Bronchial epithelial cell (primary cell): ENCODE measurements around the gene BMF. TPM values are rescaled to one million over a fixed set of nuclear protein-coding genes. Genes with fewer than 3 reads are reported as not detected.

Experiments
- DNase-seq: peaks from one replicate; pipeline ENCODE4 v3.0.0-alpha.2; 2010; ENCODE audit warnings: low read depth
- FAIRE-seq: peaks from 2 replicates; lab custom pipeline; 2011; peaks lifted over from hg19 to GRCh38; lab: Jason Lieb, UNC
- H3K27me3 ChIP-seq: 2 replicates; pipeline ENCODE4 v1.5.1; 2011; ENCODE audit warnings: low read length; ENCODE audit not compliant: control insufficient read depth, insufficient read depth
- H3K36me3 ChIP-seq: 2 replicates; pipeline ENCODE4 v1.5.1; 2011; ENCODE audit warnings: low read length; ENCODE audit not compliant: control insufficient read depth, insufficient read depth
- H3K4me3 ChIP-seq: 2 replicates; pipeline ENCODE4 v1.5.1; 2011; ENCODE audit warnings: mild to moderate bottlenecking, low read depth, low read length, control low read depth
- CTCF ChIP-seq: IDR thresholded peaks from 2 replicates; pipeline ENCODE4 v1.5.1; 2011; ENCODE audit warnings: mild to moderate bottlenecking, moderate library complexity, low read length, control low read depth, inconsistent platforms; ENCODE audit not compliant: insufficient read depth, severe bottlenecking
- total RNA-seq: library from RNA; depleted of rRNA; stranded (reverse); fragments of >200 nt; gene quantifications from 2 replicates; pipeline ENCODE4 v1.2.1, GENCODE V29; 2014

Gene BMF
- total RNA-seq, 1 donor from 2014 or later = 1.6 TPM

- H3K36me3 ChIP-seq = no peaks in the 10 kb centered on the region
- DNase-seq = peak; percentile 52
- FAIRE-seq = no peak
- H3K27me3 ChIP-seq = no peaks in the 10 kb centered on the region
- TF ChIP-seq CTCF = no peak
- no peak overlapping the region for H3K4me3 ChIP-seq
Measured at GRCh38 chr15:40058476-40059140, 50.1 kb downstream of the BMF start.

- H3K27me3 ChIP-seq = no peaks in the 10 kb centered on the region
- no peak for FAIRE-seq
- TF ChIP-seq CTCF = no peak
- no peaks in the 10 kb centered on the region for H3K36me3 ChIP-seq
- H3K4me3 ChIP-seq = no peak overlapping the region
- DNase-seq = no peak
Measured at GRCh38 chr15:40055576-40056293, 52.9 kb downstream of the BMF start.

GRCh38 chr15:40054855-40055575 lies 53.7 kb downstream of the BMF start:
- FAIRE-seq (no peak), DNase-seq (no peak)
- Histone ChIP-seq H3K36me3 (no peaks in the 10 kb centered on the region), H3K4me3 (no peak overlapping the region), H3K27me3 (no peaks in the 10 kb centered on the region)
- TF ChIP-seq CTCF = no peak

GRCh38 chr15:40054605-40054854 lies 54.1 kb downstream of the BMF start:
- no peak for TF ChIP-seq CTCF
- H3K27me3 ChIP-seq = no peaks in the 10 kb centered on the region
- no peaks in the 10 kb centered on the region for H3K36me3 ChIP-seq
- no peak overlapping the region for H3K4me3 ChIP-seq
- no peak for DNase-seq
- FAIRE-seq = no peak

GRCh38 chr15:40053831-40054604 lies 54.7 kb downstream of the BMF start:
- H3K36me3 ChIP-seq = no peaks in the 10 kb centered on the region
- no peaks in the 10 kb centered on the region for H3K27me3 ChIP-seq
- FAIRE-seq (no peak), DNase-seq (no peak)
- no peak for TF ChIP-seq CTCF
- H3K4me3 ChIP-seq = no peak overlapping the region
